ENCODE data around the gene SLC38A3.

Gene SLC38A3

GRCh38 chr3:50164481-50164880 lies 40.6 kb upstream of the SLC38A3 start:
- no peak overlapping the region for H3K27ac ChIP-seq
- no peaks in the 10 kb centered on the region for H3K9me3 ChIP-seq (ENCODE audit: severe bottlenecking)
- H3K27me3 ChIP-seq (ENCODE audit: insufficient read depth, low read depth, severe bottlenecking), result no peaks in the 10 kb centered on the region
- peaks cover 97% of the 10 kb centered on the region for H3K36me3 ChIP-seq
- H3K4me3 ChIP-seq (ENCODE audit: low read depth, low read length), result no peak overlapping the region
- no peak for TF ChIP-seq CTCF (IDR thresholded peaks at IDR 0.05; ENCODE audit: low read depth, low read length)
- no peak for DNase-seq

DNA sequence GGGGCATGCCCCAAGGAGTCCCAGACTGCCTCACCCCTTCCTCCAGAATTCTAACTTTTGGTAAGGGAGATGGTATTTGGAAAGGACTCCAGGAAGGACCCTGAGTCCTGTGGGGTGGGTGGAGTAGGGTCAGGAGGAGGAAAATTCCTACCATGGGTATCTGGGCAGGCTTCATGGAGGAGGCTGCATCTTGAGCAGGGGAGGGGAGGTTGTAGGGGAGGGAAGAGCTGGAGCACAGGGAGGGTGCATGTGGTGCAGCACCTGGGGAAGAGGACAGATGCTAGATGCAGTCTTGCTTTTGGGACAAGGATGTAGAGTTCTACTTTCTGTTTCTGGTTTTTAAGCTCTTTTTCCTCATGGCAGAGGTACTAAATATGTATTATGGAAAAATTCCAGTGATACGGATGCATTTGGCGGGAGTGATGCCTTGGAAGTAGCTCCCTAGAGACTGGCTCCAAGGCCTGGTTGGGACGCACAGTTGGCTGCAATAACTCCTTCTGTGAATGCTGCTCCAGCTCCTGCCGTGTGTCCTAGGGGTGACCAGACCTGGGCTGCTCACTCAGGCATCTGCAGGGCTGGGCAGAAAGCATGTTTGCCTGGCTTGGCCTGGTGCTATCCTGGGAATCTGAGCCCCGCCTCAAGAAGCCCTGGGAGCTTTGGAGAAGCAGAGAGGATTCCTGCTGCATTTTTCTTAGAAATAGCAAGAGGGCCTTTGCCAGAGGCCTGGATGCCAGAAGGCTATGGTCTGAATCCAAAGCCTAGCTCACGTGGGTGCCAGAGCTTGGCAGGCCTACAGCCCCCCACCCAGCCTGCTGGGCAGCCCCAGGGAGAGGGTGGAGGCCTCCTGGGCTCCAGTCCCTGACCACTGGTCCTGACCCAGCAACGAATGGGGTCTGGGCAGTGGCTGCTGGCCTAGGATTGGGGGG lies 39.8 kb upstream of the SLC38A3 start:
- DNase-seq, result no peak
- Histone ChIP-seq H3K27me3 (ENCODE audit: insufficient read depth, low read depth, severe bottlenecking) (no peaks in the 10 kb centered on the region), H3K9me3 (ENCODE audit: severe bottlenecking) (no peaks in the 10 kb centered on the region), H3K4me3 (ENCODE audit: low read depth, low read length) (no peak overlapping the region), H3K36me3 (peaks cover 97% of the 10 kb centered on the region), H3K27ac (peak overlapping the region; percentile 41)
- TF ChIP-seq CTCF (IDR thresholded peaks at IDR 0.05; ENCODE audit: low read depth, low read length), result no peak

GRCh38 chr3:50165910-50166538 lies 39.0 kb upstream of the SLC38A3 start:
- TF ChIP-seq CTCF (IDR thresholded peaks at IDR 0.05; ENCODE audit: low read depth, low read length), result no peak
- Histone ChIP-seq H3K9me3 (ENCODE audit: severe bottlenecking) (no peaks in the 10 kb centered on the region), H3K36me3 (peaks cover 97% of the 10 kb centered on the region), H3K4me3 (ENCODE audit: low read depth, low read length) (no peak overlapping the region), H3K27ac (peak overlapping the region; percentile 41; the same call in 1 of the 2 replicates), H3K27me3 (ENCODE audit: insufficient read depth, low read depth, severe bottlenecking) (no peaks in the 10 kb centered on the region)
- DNase-seq, result no peak

DNA sequence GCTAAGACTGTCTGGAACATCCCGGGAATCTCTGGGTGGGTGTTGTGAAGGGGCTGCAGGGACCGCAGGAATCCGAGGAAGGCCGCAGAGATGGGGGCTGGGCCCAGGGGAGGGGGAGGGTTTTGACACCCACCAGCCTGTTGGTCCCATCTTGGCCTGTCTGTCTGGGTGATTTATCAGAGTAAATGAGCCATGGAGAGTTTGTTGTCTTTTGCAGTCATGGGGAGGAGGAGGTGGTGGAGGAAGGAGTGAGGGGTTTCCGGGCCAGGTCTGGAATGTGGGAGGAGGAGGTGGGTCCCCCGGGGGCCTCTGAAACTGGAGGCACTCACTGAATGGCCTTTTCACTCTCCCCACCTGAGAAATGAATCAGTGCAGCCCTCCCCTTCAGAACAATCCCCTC lies 38.5 kb upstream of the SLC38A3 start:
- Histone ChIP-seq H3K4me3 (ENCODE audit: low read depth, low read length) (no peak overlapping the region), H3K36me3 (peaks cover 97% of the 10 kb centered on the region), H3K27me3 (ENCODE audit: insufficient read depth, low read depth, severe bottlenecking) (no peaks in the 10 kb centered on the region), H3K27ac (peak overlapping the region; percentile 49), H3K9me3 (ENCODE audit: severe bottlenecking) (no peaks in the 10 kb centered on the region)
- DNase-seq, result no peak
- TF ChIP-seq CTCF (IDR thresholded peaks at IDR 0.05; ENCODE audit: low read depth, low read length), result no peak

DNA sequence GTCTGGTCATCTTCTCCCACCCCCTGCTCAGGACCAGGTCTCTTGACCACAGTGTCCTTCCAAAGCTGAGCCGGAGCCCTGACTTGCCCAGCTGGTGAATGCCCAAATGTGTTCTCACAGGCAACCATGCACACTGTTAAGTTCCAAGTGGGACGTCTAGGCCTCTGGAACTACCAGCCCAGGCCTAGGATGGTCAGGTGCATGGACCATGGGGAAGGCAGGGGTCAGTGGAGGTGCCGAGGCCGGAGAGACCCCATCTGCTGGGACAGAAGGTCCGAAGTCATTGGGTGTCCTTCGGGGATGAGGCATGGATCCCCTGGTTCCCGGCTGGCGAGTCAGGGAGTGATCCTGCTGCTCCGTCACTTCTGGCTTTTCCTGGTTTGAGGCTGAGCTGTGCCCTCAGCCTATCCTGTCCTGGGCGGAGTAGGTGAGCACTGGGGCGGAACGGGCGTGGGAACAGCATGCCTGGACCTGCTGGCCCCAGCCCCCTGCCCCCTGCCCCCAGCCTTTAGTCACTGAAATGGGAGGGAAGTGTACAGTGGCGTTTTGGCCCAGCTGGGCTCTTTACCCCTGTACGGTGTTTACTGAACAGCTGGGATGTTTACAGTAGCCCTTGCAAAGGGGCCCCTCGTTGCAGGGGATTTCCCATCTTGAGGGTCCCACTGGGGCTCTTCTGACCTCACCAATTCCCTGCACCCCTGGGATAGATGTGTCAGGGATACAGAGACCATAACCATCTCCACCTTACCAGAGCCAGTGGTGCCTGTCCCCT lies 37.8 kb upstream of the SLC38A3 start:
- H3K9me3 ChIP-seq (ENCODE audit: severe bottlenecking), result no peaks in the 10 kb centered on the region
- H3K4me3 ChIP-seq (ENCODE audit: low read depth, low read length), result no peak overlapping the region
- H3K27me3 ChIP-seq (ENCODE audit: insufficient read depth, low read depth, severe bottlenecking), result no peaks in the 10 kb centered on the region
- H3K36me3 ChIP-seq, result peaks cover 97% of the 10 kb centered on the region
- no peak for DNase-seq
- no peak for TF ChIP-seq CTCF (IDR thresholded peaks at IDR 0.05; ENCODE audit: low read depth, low read length)
- peak overlapping the region; percentile 49 for H3K27ac ChIP-seq
